HG02798 (cell line): ENCODE data around the gene FAM200C.

ENCODE experiments used
- ATAC-seq: cut with Tn5 transposase; IDR thresholded peaks from one replicate; pipeline ENCODE4 v1.9.1; 2021; ENCODE audit warnings: mild to moderate bottlenecking; ENCODE audit not compliant: unreplicated experiment, poor library complexity

The FAM200C gene

DNA sequence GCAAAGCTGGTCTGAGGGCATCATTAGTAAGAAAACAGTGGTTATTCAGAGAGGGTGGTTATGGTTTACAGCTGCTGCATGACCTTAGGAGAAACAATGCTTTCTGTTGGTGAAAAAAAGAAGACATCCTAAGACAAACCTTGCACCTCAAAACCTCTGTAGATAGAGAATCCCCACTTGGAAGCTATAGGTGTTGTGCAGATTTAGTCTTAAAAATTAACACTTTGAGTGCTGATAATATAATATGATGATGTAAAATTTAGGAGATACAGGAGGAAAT lies 20.4 kb upstream of the FAM200C start:
- ATAC-seq = no peak

GRCh38 chr5:160419458-160420330 lies 19.8 kb upstream of the FAM200C start:
- no peak for ATAC-seq

DNA sequence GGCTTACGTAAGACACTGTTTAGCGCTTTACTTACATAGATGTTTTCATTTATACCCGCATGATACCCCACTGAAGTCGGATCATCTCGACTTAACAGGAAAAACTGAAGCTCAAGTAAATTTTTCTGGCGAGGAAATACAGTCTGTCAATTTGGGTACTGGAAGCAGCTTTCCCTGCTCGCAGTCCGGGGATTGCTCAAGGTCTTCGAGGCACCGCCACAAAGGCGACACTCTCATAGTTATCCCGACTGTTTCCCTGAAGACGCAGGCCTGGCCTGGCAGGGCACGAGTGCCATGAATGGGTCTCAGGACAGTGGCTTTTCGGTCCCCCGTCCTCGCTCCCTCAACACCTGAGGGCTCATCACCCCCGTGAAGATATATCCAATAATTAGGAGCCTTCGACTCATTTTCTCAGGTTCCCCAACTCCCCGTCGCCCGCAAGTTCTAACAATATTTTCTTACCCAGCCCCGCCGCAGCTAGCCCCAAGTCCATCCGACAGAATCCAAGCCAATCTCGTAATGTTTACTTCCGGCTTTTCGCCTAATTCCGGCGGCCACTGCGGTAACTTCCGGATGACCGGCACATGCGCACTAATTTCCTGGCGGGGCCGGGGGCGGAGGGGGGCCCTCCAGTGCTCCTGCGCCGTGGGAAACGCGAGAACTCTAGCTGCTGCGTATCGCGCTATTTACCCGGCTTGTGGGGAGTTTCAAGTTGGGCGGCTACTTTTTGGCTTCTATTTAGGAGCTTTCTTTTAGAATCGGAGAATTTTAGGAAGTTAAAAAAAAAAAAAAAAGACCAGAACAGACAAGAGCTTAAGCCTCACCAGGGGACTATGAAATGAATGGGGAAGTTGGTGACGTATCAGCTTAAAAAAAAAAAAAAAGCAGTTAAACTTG lies 19.0 kb upstream of the FAM200C start, which contains the start of gene SLU7:
Gene SLU7, minus strand, starts transcription at position 521 of the 897 bp plus-strand sequence. CDS start 3,787 bp downstream, outside the sequence.
- ATAC-seq = peak; percentile 71

DNA sequence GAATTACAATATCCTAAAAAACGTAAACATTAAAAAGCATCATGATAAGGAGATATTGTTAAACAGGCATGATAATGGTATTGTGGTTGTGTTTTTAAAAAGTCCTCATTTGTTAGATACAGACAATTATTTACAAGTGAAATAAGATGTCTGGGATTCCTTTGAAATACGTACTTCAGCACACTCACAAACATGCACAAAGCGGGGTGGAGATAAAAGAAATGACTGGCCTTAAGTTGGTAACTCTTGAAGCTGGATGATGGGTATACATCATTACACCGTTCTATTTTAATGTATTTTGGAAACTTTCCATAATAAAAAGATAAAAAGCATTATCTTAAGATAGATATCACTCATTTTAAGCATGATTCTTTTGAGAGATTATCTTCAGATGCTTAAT lies 1.0 kb downstream of the FAM200C start:
- no peak for ATAC-seq

- ATAC-seq = no peak
These were observed 2.4 kb downstream of the FAM200C start for GRCh38 chr5:160397492-160397891.

DNA sequence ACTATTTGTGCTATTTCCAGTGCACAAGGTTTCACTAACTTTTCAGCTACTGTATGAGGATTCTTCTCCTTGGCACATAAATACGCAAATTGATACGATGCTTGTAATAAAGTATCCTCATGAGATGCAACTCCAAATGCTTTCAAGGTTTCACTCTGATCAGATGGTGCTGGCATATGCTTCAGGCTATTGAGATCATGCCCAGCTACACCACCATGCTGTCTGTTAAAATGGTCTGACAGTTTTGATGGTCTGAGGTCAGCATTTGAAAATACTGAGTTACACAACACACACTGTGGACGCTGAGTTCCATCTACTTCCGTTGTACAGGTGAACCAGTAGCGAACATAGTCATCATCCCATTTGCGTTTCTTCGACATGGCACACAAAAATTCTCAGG lies 4.7 kb downstream of the FAM200C start:
- ATAC-seq = no peak

- ATAC-seq = no peak
These were observed 8.8 kb downstream of the FAM200C start for GRCh38 chr5:160390787-160391696.

DNA sequence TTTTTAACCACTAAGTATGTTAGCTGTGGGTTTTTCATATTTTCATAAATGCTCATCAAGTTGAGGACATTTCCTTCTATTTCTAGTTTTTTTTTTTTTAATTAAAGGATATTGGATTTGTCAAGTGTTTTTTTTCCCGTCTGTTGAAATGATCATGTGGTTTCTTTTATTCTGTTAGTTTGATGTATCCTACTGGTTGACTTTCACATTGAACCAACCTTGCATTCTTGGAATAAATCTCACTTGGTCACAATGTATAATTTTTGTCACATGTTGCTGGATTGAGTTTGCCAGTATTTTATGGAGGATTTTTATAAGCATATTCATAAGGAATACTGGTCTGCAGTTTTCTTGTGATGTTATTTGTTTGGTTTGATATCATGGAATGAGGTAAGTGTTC lies 12.4 kb downstream of the FAM200C start:
- no peak for ATAC-seq

DNA sequence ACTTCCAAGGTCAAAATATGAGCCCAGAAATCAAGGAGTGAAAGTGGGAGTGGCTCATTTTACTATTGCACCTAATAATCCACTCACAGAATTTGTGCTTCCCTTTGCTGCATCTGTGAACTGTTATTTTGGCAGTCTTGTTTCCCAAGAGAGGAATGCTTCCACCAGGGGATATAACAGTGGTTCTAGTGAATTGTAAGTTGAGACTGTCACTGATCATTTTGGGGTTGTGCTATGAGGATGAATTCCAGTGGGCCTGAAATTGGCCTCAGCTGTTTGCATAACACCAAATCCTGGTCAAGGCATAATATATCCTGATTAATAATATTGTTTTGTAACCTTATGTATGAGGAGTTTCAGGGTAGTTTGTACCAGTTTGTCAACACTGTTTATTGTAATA lies 14.4 kb downstream of the FAM200C start:
- no peak for ATAC-seq

GRCh38 chr5:160384681-160385080 lies 15.2 kb downstream of the FAM200C start:
- ATAC-seq = no peak

- no peak for ATAC-seq
These were observed 17.5 kb downstream of the FAM200C start for GRCh38 chr5:160382346-160382745.

DNA sequence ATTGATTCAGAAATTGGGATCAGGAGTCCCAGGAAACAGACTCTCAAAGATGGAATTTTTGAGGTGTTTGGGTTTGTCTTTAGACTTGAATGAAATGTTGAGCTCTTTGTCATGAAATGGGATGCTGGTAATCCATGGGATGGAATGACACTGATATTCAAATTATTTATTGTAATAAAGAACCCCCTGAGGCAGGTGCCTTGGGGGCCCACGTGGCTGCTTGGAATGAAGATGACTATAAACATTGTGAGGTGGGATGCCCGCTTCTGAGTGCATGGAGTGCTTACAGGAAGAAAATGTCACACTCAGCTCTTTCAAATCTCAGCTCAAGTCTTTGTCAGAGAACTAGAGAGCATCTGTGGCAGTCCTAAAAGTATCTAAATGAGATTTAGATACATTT lies 19.8 kb downstream of the FAM200C start:
- ATAC-seq = no peak

DNA sequence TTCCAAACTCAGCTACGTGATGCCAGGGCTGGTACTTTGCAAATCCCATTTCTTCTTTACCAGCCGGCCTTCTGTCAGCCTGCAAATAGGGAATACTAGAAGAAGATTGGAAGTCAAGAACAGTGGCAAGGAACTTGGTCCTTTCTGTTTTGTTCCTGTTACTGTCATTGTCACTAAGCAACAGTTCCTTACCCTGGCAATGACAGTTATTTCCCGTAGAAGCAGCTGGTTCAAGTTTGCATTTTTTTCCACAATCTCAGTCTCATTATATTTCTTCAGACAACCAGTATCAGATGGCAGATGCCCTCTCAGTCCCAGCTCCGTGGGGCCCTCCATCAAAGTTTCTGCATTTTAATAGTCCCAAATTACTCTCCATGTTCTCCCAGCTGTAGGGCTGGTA lies 20.3 kb downstream of the FAM200C start:
- no peak for ATAC-seq

DNA sequence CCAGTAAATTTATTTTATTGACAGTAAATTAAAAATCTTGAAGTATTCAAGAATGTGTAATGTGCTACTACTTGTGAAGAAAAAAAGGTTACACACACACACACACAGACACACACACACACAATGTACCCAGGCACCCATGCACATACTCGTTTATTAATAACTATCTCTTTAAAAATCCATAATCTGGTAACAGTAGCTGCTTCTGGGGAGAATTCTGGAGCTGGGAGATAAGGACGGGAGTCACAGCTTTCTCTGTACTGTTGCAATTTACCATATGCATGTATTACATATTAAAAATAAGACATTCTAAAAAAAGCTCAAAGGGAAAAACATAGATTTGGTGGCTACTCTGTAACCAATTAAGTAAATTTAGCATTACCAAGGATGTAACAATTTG lies 21.5 kb downstream of the FAM200C start:
- ATAC-seq = no peak

DNA sequence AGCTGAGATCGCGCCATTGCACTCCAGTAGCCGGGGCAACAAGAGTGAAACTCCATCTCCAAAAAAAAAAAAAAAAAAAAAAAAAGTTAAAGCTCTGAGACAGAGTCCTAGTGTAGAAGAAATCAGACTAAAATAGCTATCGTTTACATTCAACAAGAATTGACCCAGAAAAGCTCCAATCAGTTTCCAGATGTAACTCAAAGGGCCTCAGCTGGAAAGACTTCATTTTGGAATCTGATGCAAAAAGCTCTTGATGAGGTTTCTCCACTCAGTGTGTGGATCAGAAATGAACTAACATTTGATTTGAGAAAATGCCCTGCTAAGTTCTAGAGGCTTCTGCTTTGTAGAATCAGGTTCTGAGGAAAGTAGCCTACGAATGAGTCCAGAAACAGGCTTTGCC lies 22.2 kb downstream of the FAM200C start:
- ATAC-seq = no peak

GRCh38 chr5:160376416-160376815 lies 23.4 kb downstream of the FAM200C start:
- no peak for ATAC-seq

- ATAC-seq = no peak
These were observed 24.2 kb downstream of the FAM200C start for GRCh38 chr5:160375701-160376100.

GRCh38 chr5:160375166-160375565 lies 24.7 kb downstream of the FAM200C start:
- no peak for ATAC-seq

GRCh38 chr5:160371294-160371693 lies 28.6 kb downstream of the FAM200C start:
- no peak for ATAC-seq

DNA sequence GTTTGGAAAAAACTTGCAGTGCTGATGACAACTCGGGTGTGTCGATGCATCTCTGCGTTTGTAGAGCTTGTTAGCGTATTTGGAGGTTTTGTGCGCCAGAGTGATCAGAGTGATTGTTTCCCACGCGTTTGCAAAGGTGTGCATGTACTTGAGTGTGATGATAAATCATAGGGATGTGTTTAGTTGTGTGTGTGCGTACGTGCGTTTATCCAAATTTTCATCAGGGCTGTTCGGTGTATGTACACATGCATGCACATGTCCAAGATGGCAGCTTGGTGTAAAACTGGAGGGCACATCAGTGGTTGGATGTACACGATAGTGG lies 29.2 kb downstream of the FAM200C start:
- no peak for ATAC-seq
